Neural progenitor cell (in vitro differentiated cells): Measurements from ENCODE around the gene STK39. TPM values are rescaled to one million over a fixed set of nuclear protein-coding genes. Genes with fewer than 3 reads are reported as not detected.

ENCODE experiments used
- DNase-seq: peaks from one replicate; pipeline ENCODE4 v3.0.0-alpha.2; 2016; ENCODE audit warnings: low spot score
- H2AFZ ChIP-seq: fragments of 200-600 bp; sonication (generic); replicated peaks from 2 replicates; pipeline ENCODE4 v1.6.1; 2016; ENCODE audit warnings: antibody characterized with exemption
- H3F3A ChIP-seq: fragments of 200-600 bp; sonication (generic); 2 replicates; pipeline ENCODE4 v1.6.1; 2016; ENCODE audit warnings: antibody characterized with exemption, low read depth
- H3K27ac ChIP-seq: fragments of 200-600 bp; sonication (generic); 2 replicates; pipeline ENCODE4 v1.5.1; 2016; ENCODE audit warnings: mild to moderate bottlenecking
- H3K27me3 ChIP-seq: fragments of 200-600 bp; sonication (generic); 2 replicates; pipeline ENCODE4 v1.6.1; 2016; ENCODE audit warnings: mild to moderate bottlenecking, moderate library complexity
- H3K36me3 ChIP-seq: fragments of 200-600 bp; sonication (generic); 2 replicates; pipeline ENCODE4 v1.5.1; 2016
- H3K4me1 ChIP-seq: fragments of 200-600 bp; sonication (generic); 2 replicates; pipeline ENCODE4 v1.6.1; 2016; ENCODE audit warnings: mixed run types
- H3K4me2 ChIP-seq: fragments of 200-600 bp; sonication (generic); 2 replicates; pipeline ENCODE4 v1.6.1; 2016
- H3K4me3 ChIP-seq: fragments of 200-600 bp; sonication (generic); 2 replicates; pipeline ENCODE4 v1.5.1; 2016
- H3K79me2 ChIP-seq: fragments of 200-600 bp; sonication (generic); 2 replicates; pipeline ENCODE4 v1.6.1; 2016; ENCODE audit warnings: low read depth
- H3K9ac ChIP-seq: fragments of 200-600 bp; sonication (generic); 2 replicates; pipeline ENCODE4 v1.6.1; 2016
- H3K9me3 ChIP-seq: fragments of 200-600 bp; sonication (generic); 2 replicates; pipeline ENCODE4 v1.5.1; 2016; ENCODE audit warnings: low read depth
- H4K20me1 ChIP-seq: fragments of 200-600 bp; sonication (generic); 2 replicates; pipeline ENCODE4 v1.6.1; 2016; ENCODE audit warnings: low read depth
- H3K27ac Mint-ChIP-seq: 3 replicates; pipeline ENCODE4 v1.8.0; 2021; ENCODE audit warnings: mixed read lengths
- H3K27me3 Mint-ChIP-seq: 2 replicates; pipeline ENCODE4 v1.8.0; 2022; ENCODE audit warnings: low read depth, mild to moderate bottlenecking, inconsistent platforms, moderate library complexity, mixed read lengths; ENCODE audit not compliant: insufficient read depth
- H3K36me3 Mint-ChIP-seq: 3 replicates; pipeline ENCODE4 v1.8.0; 2021; ENCODE audit warnings: mixed read lengths
- H3K4me1 Mint-ChIP-seq: 3 replicates; pipeline ENCODE4 v1.8.0; 2021; ENCODE audit warnings: mixed read lengths
- H3K4me3 Mint-ChIP-seq: 3 replicates; pipeline ENCODE4 v1.8.0; 2021; ENCODE audit warnings: mild to moderate bottlenecking, moderate library complexity, mixed read lengths
- H3K9me3 Mint-ChIP-seq: 3 replicates; pipeline ENCODE4 v1.8.0; 2020; ENCODE audit warnings: mixed read lengths
- CTCF ChIP-seq: fragments of 200-600 bp; sonication (generic); IDR thresholded peaks from 2 replicates; pipeline ENCODE4 v1.5.1; 2017; ENCODE audit warnings: antibody characterized with exemption, mild to moderate bottlenecking
- EZH2 ChIP-seq: fragments of 200-600 bp; sonication (generic); IDR thresholded peaks from 2 replicates; pipeline ENCODE4 v1.6.1; 2017; ENCODE audit warnings: antibody characterized with exemption, mild to moderate bottlenecking, moderate library complexity
- EZH2phosphoT487 ChIP-seq: fragments of 200-600 bp; sonication (generic); IDR thresholded peaks from 2 replicates; pipeline ENCODE4 v1.6.1; 2017; ENCODE audit warnings: antibody characterized with exemption
- total RNA-seq: library from RNA; depleted of rRNA; stranded (reverse); fragments of >200 nt; gene quantifications from 2 replicates; pipeline ENCODE4 v1.2.3, GENCODE V29; 2015; ENCODE audit warnings: low replicate concordance

STK39 gene
- total RNA-seq, 1 donor from 2014 or later, result 23.8 TPM

GRCh38 chr2:168120310-168120709 is 127.1 kb downstream of the STK39 start:
- H4K20me1 ChIP-seq, result no peaks in the 10 kb centered on the region
- H3K36me3 ChIP-seq, result no peaks in the 10 kb centered on the region
- H3K79me2 ChIP-seq, result no peaks in the 10 kb centered on the region
- no peak overlapping the region for H3K4me2 ChIP-seq
- no peak overlapping the region for H3K9ac ChIP-seq
- H3K27me3 ChIP-seq, result no peaks in the 10 kb centered on the region
- Mint-ChIP-seq H3K4me3 (no peak overlapping the region), H3K36me3 (peaks cover 12% of the 10 kb centered on the region), H3K9me3 (no peaks in the 10 kb centered on the region), H3K27me3 (no peaks in the 10 kb centered on the region), H3K4me1 (no peaks in the 10 kb centered on the region), H3K27ac (no peak overlapping the region)
- H3K27ac ChIP-seq, result no peak overlapping the region
- no peak overlapping the region for H2AFZ ChIP-seq
- DNase-seq, result no peak
- H3K4me3 ChIP-seq, result no peak overlapping the region
- TF ChIP-seq CTCF (no peak), EZH2 (no peak), EZH2phosphoT487 (no peak)
- peaks cover 16% of the 10 kb centered on the region for H3K4me1 ChIP-seq
- peaks cover 3% of the 10 kb centered on the region for H3F3A ChIP-seq
- no peaks in the 10 kb centered on the region for H3K9me3 ChIP-seq

- H3K4me1 Mint-ChIP-seq, result no peaks in the 10 kb centered on the region
- H3K9me3 Mint-ChIP-seq, result no peaks in the 10 kb centered on the region
- Histone ChIP-seq H3F3A (peaks cover 3% of the 10 kb centered on the region), H3K4me1 (peaks cover 16% of the 10 kb centered on the region), H3K27ac (no peak overlapping the region), H3K36me3 (no peaks in the 10 kb centered on the region), H3K4me3 (no peak overlapping the region), H3K79me2 (no peaks in the 10 kb centered on the region), H3K4me2 (no peak overlapping the region), H2AFZ (no peak overlapping the region), H3K9me3 (no peaks in the 10 kb centered on the region), H3K9ac (no peak overlapping the region), H4K20me1 (no peaks in the 10 kb centered on the region), H3K27me3 (no peaks in the 10 kb centered on the region)
- H3K4me3 Mint-ChIP-seq, result no peak overlapping the region
- no peaks in the 10 kb centered on the region for H3K27me3 Mint-ChIP-seq
- TF ChIP-seq EZH2phosphoT487 (no peak), CTCF (peak; percentile 77)
- H3K36me3 Mint-ChIP-seq, result peaks cover 10% of the 10 kb centered on the region
- peak; percentile 74 for DNase-seq
- H3K27ac Mint-ChIP-seq, result no peak overlapping the region
These were observed 127.8 kb downstream of the STK39 start for GRCh38 chr2:168119515-168120141.

GRCh38 chr2:168118733-168119514 is 128.5 kb downstream of the STK39 start:
- Mint-ChIP-seq H3K9me3 (no peaks in the 10 kb centered on the region), H3K27me3 (no peaks in the 10 kb centered on the region), H3K4me3 (no peak overlapping the region), H3K36me3 (peaks cover 11% of the 10 kb centered on the region), H3K27ac (no peak overlapping the region), H3K4me1 (no peaks in the 10 kb centered on the region)
- H3K9me3 ChIP-seq, result no peaks in the 10 kb centered on the region
- peak; percentile 88 for TF ChIP-seq CTCF
- TF ChIP-seq EZH2phosphoT487, result no peak
- H3K9ac ChIP-seq, result no peak overlapping the region
- H3K27ac ChIP-seq, result no peak overlapping the region
- no peak overlapping the region for H3K4me3 ChIP-seq
- peak; percentile 90 for DNase-seq
- H3K36me3 ChIP-seq, result no peaks in the 10 kb centered on the region
- H4K20me1 ChIP-seq, result no peaks in the 10 kb centered on the region
- no peak overlapping the region for H3K4me2 ChIP-seq
- no peak overlapping the region for H2AFZ ChIP-seq
- H3F3A ChIP-seq, result peaks cover 3% of the 10 kb centered on the region
- peaks cover 16% of the 10 kb centered on the region for H3K4me1 ChIP-seq
- H3K79me2 ChIP-seq, result no peaks in the 10 kb centered on the region
- H3K27me3 ChIP-seq, result no peaks in the 10 kb centered on the region
